GM12878 (cell line): ENCODE data around the gene FOXD2. TPM values are rescaled to one million over a fixed set of nuclear protein-coding genes. Genes with fewer than 3 reads are reported as not detected.

ENCODE experiments used
- ATAC-seq: fragments of 200-7000 bp; cut with Tn5 transposase; 3 replicates; pipeline ENCODE4 v1.9.1; 2020; ENCODE audit warnings: mild to moderate bottlenecking, moderate library complexity
- BruUV-seq: library from RNA; stranded (reverse); fragments of 400-500 nt; replicated peaks from 2 replicates; lab custom pipeline; 2021; lab: Mats Ljungman, UMichigan
- CTCF ChIA-PET: fragments of 300-600 bp; sonication (Branson Sonifier 250); formaldehyde crosslinking; extraction: SDS; loops from one replicate; lab custom pipeline; 2021; ENCODE audit warnings: inconsistent platforms; lab: Yijun Ruan, JAX
- POLR2A ChIA-PET: fragments of 350-600 bp; formaldehyde crosslinking; extraction: SDS; loops from one replicate; lab custom pipeline; 2021; ENCODE audit warnings: inconsistent platforms; lab: Charles Lee
- RAD21 ChIA-PET: fragments of 300-600 bp; sonication (Branson Sonifier 250); formaldehyde crosslinking; loops from one replicate; lab custom pipeline; 2023; ENCODE audit warnings: antibody characterized with exemption; ENCODE audit not compliant: unreplicated experiment; lab: Charles Lee
- SMC1A ChIA-PET: fragments of 300-600 bp; sonication (Branson Sonifier 250); formaldehyde crosslinking; loops from one replicate; lab custom pipeline; 2023; ENCODE audit not compliant: unreplicated experiment, uncharacterized antibody; lab: Charles Lee
- DNase-seq: peaks from one replicate; pipeline ENCODE4 v3.0.0-alpha.2; 2011; ENCODE audit warnings: low read depth, low spot score
- FAIRE-seq: peaks from 3 replicates; lab custom pipeline; 2011; peaks lifted over from hg19 to GRCh38; lab: Jason Lieb, UNC
- H2AFZ ChIP-seq: 2 replicates; pipeline ENCODE4 v1.6.0; 2011; ENCODE audit warnings: low read depth, low read length, control low read depth; ENCODE audit not compliant: control insufficient read depth
- H3K27ac ChIP-seq: 2 replicates; pipeline ENCODE4 v1.5.1; 2011; ENCODE audit warnings: control low read depth; ENCODE audit not compliant: control insufficient read depth, insufficient read depth
- H3K27me3 ChIP-seq, 2 experiments: replicated peaks in 1 of 2; 2 replicates each; pipeline versions ENCODE4 v1.6.0 to v1.6.1; 2011; ENCODE audit warnings: low read length in 1 of 2; ENCODE audit not compliant: control insufficient read depth in 2 of 2, insufficient read depth in 2 of 2
- H3K36me3 ChIP-seq, 2 experiments: 2 replicates each; pipeline ENCODE4 v1.5.1; 2011; ENCODE audit warnings: low read length in 1 of 2; ENCODE audit not compliant: control insufficient read depth in 2 of 2, insufficient read depth in 2 of 2
- H3K4me1 ChIP-seq: 2 replicates; pipeline ENCODE4 v1.6.1; 2011; ENCODE audit warnings: mild to moderate bottlenecking, low read length, moderate library complexity, mixed read lengths; ENCODE audit not compliant: control insufficient read depth, insufficient read depth
- H3K4me2 ChIP-seq: 2 replicates; pipeline ENCODE4 v1.6.0; 2011; ENCODE audit warnings: control low read depth; ENCODE audit not compliant: control insufficient read depth, insufficient read depth
- H3K4me3 ChIP-seq: fragments of 200-600 bp; sonication (generic); 2 replicates; pipeline ENCODE4 v1.5.1; 2016
- H3K79me2 ChIP-seq: 2 replicates; pipeline ENCODE4 v1.6.0; 2011; ENCODE audit warnings: low read length; ENCODE audit not compliant: control insufficient read depth, insufficient read depth
- H3K9ac ChIP-seq: 2 replicates; pipeline ENCODE4 v1.8.0; 2011; ENCODE audit warnings: low read length, control low read depth, mixed read lengths; ENCODE audit not compliant: control insufficient read depth, insufficient read depth
- H3K9me3 ChIP-seq: replicated peaks from 3 replicates; pipeline ENCODE4 v1.5.1; 2011; ENCODE audit warnings: mild to moderate bottlenecking, low read length; ENCODE audit not compliant: control insufficient read depth, insufficient read depth
- H4K20me1 ChIP-seq: 2 replicates; pipeline ENCODE4 v1.6.0; 2011; ENCODE audit not compliant: control insufficient read depth, insufficient read depth
- ATF7 ChIP-seq: fragments of 450-650 bp; IDR thresholded peaks from 2 replicates; pipeline ENCODE4 v1.6.1; 2016; ENCODE audit warnings: low read depth, mild to moderate bottlenecking
- CEBPZ ChIP-seq: fragments of 150-350 bp; IDR thresholded peaks from 2 replicates; pipeline ENCODE4 v1.6.1; 2016; ENCODE audit warnings: low read depth, low read length
- CREM ChIP-seq: IDR thresholded peaks from 2 replicates; pipeline ENCODE4 v1.6.1; 2014; ENCODE audit warnings: antibody characterized with exemption, low read depth
- EGR1 ChIP-seq, 2 experiments: IDR thresholded peaks; 1 replicate in 1 of 2; 2 replicates in 1 of 2; pipeline ENCODE4 v1.6.1; 2011 to 2012; ENCODE audit warnings: low read depth in 2 of 2, low read length in 2 of 2, borderline replicate concordance in 1 of 2, mild to moderate bottlenecking in 1 of 2, moderate library complexity in 1 of 2
- STAT3 ChIP-seq: IDR thresholded peaks from 2 replicates; pipeline ENCODE4 v1.6.1; 2011; ENCODE audit warnings: low read depth, low read length, improper control_type of control experiment
- USF1 ChIP-seq: IDR thresholded peaks from 2 replicates; pipeline ENCODE4 v1.6.1; 2011; ENCODE audit warnings: borderline replicate concordance, low read depth, mild to moderate bottlenecking, moderate library complexity, mixed read lengths, low read length; ENCODE audit not compliant: insufficient read depth; ENCODE audit errors: extremely low read length
- ZBED1 ChIP-seq: IDR thresholded peaks from 2 replicates; pipeline ENCODE4 v1.6.1; 2016; ENCODE audit warnings: borderline replicate concordance
- WGBS: methylation state at CpG from one replicate; pipeline ENCODE4 v1.1.6; 2016; ENCODE audit warnings: low lambda C conversion rate; ENCODE audit not compliant: insufficient replicate concordance, insufficient coverage; ENCODE audit errors: missing lambda C conversion rate; 5-methylcytosine and 5-hydroxymethylcytosine counted together
- in situ Hi-C: fragments of 300-500 bp; cut with MboI; formaldehyde crosslinking; loops from 9 replicates; pipeline ENCODE4 v1.14.3; 2018; ENCODE audit warnings: mixed read lengths
- intact Hi-C: fragments of 100-400 bp; cut with micrococcal nuclease; formaldehyde crosslinking; loops from one replicate; pipeline ENCODE4 v1.14.2; 2022; ENCODE audit not compliant: unreplicated experiment
- polyA plus RNA-seq, 11 experiments: library from polyadenylated mRNA; depleted of rRNA in 4 of 11; unstranded in 6 of 11; stranded (reverse) in 5 of 11; fragments of >200 nt; fragmentation: Nextera tagmentation in 4 of 11; fragmentation: Illumina TruSeq in 1 of 11; extraction: Ambion mirVana in 4 of 11; extraction: Trizol in 1 of 11; gene quantifications; 1 replicate in 1 of 11; 2 replicates in 10 of 11; pipeline versions ENCODE4 v1.2.1 to v1.2.3, GENCODE V29; 2011 to 2016; ENCODE audit warnings: inconsistent platforms in 2 of 11, missing spikeins in 2 of 11, low read depth in 1 of 11
- total RNA-seq, 4 experiments: library from RNA; depleted of rRNA in 3 of 4; stranded (reverse); fragments of >200 nt in 3 of 4; fragmentation: Illumina TruSeq in 1 of 4; extraction: Trizol in 1 of 4; gene quantifications; 2 replicates each; pipeline versions ENCODE4 v1.2.1 to v1.2.3, GENCODE V29; 2013 to 2021
- TF ChIP-seq, protein P1 (sequence below): IDR thresholded peaks from 2 replicates; pipeline ENCODE4 v1.6.1; 2012; ENCODE audit warnings: mild to moderate bottlenecking, low read depth, low read length
- TF ChIP-seq, protein P2 (sequence below): fragments of 450-650 bp; IDR thresholded peaks from 2 replicates; pipeline ENCODE4 v1.6.1; 2017; ENCODE audit warnings: low read depth, mild to moderate bottlenecking, moderate library complexity

Gene FOXD2
- total and polyA plus RNA-seq, 10 of the 15 experiments (the other 5 are each of a cell fraction or from before 2014, with no cell fraction given): under 0.01 to 0.27 (median 0.04) TPM; not detected in 1

GRCh38 chr1:47390843-47391242, 47.0 kb upstream of the FOXD2 start:
- Histone ChIP-seq H3K9me3 (no peaks in the 10 kb centered on the region), H3K27me3 (no peaks in the 10 kb centered on the region), H3K9ac (no peak overlapping the region), H3K4me2 (no peak overlapping the region), H3K4me3 (no peak overlapping the region), H2AFZ (no peak overlapping the region), H4K20me1 (no peaks in the 10 kb centered on the region), H3K36me3 (no peaks in the 10 kb centered on the region), H3K27ac (no peak overlapping the region), H3K4me1 (no peaks in the 10 kb centered on the region), H3K79me2 (no peaks in the 10 kb centered on the region)
- BruUV-seq: no TSS peak
- CTCF ChIA-PET: interaction anchor here (0.6 to 4.3 kb wide), 9 partner anchors 9 to 336 kb away, joined by 3 to 33 read pairs (median 3); no protein-coding TSS in a partner anchor
- TF ChIP-seq ZBED1 (no peak), USF1 (no peak), ATF7 (no peak), CEBPZ (no peak), STAT3 (no peak), CREM (no peak), EGR1 (IDR thresholded peaks at IDR 0.05; ENCODE audit: borderline replicate concordance in 1 of 2, low read depth in 2 of 2, low read length in 2 of 2) (no peak)
- TF ChIP-seq, protein P1, sequence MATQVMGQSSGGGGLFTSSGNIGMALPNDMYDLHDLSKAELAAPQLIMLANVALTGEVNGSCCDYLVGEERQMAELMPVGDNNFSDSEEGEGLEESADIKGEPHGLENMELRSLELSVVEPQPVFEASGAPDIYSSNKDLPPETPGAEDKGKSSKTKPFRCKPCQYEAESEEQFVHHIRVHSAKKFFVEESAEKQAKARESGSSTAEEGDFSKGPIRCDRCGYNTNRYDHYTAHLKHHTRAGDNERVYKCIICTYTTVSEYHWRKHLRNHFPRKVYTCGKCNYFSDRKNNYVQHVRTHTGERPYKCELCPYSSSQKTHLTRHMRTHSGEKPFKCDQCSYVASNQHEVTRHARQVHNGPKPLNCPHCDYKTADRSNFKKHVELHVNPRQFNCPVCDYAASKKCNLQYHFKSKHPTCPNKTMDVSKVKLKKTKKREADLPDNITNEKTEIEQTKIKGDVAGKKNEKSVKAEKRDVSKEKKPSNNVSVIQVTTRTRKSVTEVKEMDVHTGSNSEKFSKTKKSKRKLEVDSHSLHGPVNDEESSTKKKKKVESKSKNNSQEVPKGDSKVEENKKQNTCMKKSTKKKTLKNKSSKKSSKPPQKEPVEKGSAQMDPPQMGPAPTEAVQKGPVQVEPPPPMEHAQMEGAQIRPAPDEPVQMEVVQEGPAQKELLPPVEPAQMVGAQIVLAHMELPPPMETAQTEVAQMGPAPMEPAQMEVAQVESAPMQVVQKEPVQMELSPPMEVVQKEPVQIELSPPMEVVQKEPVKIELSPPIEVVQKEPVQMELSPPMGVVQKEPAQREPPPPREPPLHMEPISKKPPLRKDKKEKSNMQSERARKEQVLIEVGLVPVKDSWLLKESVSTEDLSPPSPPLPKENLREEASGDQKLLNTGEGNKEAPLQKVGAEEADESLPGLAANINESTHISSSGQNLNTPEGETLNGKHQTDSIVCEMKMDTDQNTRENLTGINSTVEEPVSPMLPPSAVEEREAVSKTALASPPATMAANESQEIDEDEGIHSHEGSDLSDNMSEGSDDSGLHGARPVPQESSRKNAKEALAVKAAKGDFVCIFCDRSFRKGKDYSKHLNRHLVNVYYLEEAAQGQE: no peak
- TF ChIP-seq, protein P2, sequence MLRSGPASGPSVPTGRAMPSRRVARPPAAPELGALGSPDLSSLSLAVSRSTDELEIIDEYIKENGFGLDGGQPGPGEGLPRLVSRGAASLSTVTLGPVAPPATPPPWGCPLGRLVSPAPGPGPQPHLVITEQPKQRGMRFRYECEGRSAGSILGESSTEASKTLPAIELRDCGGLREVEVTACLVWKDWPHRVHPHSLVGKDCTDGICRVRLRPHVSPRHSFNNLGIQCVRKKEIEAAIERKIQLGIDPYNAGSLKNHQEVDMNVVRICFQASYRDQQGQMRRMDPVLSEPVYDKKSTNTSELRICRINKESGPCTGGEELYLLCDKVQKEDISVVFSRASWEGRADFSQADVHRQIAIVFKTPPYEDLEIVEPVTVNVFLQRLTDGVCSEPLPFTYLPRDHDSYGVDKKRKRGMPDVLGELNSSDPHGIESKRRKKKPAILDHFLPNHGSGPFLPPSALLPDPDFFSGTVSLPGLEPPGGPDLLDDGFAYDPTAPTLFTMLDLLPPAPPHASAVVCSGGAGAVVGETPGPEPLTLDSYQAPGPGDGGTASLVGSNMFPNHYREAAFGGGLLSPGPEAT: no peak
- SMC1A ChIA-PET: interaction anchor here (0.6 to 1.8 kb wide), 7 partner anchors 9 to 335 kb away, joined by 3 to 7 read pairs (median 3); no protein-coding TSS in a partner anchor
- DNase-seq (no peak), FAIRE-seq (no peak), ATAC-seq (no peak)
- 70% methylated on average over 2 of the region's 2 CpGs for WGBS
- RAD21 ChIA-PET: interaction anchor here (1.0 to 1.1 kb wide), 2 partner anchors 33 to 335 kb away, joined by 3 to 4 read pairs; no protein-coding TSS in a partner anchor
- intact Hi-C loops: no loop called here
- in situ Hi-C loops: no loop called here
- POLR2A ChIA-PET: no interaction called here
